NCI-H82 (cell line): Measurements from ENCODE around the gene HMCN2.

Experiments used
- DNase-seq: peaks from one replicate; lab custom pipeline; 2025; lab: John Stamatoyannopoulos, UW

The HMCN2 gene

DNA sequence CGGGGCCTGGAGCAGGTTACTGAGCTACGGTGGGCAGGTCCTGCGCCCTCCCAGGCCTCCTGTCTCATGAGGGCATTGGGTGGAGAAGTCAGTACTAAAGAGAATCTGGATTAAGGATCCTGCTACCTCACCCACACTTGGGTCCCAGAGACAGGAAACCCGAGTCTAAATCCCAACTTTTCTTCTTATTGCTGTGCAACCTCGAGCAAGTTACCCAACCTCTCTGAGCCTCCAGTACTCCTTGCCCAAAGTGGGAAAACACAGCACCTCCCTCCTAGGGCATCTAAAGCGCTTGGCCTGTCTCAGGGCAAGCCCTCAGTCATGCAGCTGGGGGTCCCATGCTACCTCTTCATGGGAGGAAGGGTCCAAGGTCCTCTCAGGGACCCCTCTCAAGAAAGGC lies 207.4 kb downstream of the HMCN2 start:
- DNase-seq = no peak

DNA sequence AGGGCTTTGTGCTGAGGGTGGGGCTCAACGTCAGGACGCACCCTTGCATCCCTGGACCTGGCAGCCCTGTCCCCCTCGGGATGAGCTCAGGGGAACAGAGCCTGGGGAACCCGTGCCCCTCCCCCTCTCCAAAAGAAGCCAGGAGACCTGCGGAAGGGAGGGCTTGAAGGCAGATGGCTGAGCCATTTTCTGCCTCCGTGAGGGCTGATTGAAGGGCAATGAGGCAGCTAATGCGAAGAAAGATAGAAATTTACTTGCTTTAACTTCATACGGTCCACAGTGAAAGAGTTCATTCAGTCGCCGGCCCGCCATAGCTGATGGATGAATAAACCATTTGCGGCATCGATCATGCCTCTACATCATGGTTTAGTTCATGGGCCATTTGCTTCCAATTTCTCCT lies 208.0 kb downstream of the HMCN2 start:
- no peak for DNase-seq

DNA sequence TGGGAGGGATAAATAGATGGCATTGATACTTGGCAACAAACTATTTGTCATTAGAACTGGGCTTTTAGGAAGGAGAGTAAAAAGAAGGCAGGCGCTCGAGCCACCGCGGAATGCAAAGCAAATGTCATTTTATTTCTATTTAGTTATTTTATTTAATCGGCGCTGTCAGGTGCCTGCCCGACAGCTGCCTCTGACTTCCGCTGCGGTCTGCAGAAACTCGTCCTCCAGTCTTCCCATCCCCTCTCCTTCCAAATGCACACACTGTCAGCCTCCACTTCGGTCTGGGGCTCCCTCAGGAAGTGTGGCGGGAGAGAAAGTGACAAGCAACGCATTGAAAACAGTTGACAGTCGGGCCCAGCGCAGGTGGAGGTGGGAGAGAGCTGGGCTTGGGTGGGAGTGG lies 208.5 kb downstream of the HMCN2 start:
- DNase-seq = no peak

DNA sequence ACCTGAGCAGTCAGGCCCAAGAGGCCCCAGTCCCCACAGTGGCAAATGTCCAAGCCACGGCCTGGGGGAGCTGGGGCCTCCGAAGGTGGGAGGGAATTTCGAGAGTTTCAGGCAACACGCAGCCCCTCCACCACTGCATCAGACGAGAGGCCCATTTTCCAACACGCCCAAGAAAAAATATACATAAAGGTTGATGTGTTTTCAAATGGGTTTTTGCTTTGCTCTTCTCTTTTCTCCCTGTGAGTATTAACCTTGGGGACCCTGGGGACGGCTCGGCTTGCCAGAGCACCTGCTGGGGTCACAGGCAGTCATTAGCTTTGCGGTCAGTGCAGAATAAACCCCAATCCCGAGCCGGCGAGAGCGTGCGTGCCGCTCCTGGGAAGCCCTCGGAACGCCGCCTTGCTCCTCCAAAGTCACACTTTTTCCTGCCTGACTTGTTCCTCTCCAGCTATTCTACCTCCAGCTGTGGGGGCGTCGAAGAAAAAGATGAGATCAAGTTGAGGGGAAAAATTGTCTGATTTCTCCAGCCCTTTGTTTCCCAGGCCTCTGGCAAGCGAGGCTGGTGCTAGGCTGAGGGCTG lies 210.7 kb downstream of the HMCN2 start:
- no peak for DNase-seq

DNA sequence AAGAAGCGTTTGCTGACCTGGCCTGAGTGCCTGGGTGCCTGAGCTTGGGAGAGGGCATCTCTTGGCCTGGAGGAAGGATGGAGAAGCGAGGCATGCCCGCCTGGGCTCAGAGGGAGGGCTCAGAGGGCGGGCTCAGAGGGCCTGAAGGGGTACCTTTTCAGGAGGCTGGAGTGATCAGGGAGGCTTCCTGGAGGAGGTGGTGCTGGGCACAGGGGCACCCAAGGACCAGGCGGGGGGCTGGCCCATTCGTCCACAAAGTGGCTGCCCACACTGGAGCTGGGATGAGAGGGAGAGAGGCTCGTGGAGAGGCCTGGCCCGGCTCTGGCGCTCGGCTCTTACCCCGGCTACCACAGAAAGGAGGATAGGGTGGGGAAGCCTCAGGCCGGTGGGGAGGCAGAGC lies 212.0 kb downstream of the HMCN2 start:
- no peak for DNase-seq

DNA sequence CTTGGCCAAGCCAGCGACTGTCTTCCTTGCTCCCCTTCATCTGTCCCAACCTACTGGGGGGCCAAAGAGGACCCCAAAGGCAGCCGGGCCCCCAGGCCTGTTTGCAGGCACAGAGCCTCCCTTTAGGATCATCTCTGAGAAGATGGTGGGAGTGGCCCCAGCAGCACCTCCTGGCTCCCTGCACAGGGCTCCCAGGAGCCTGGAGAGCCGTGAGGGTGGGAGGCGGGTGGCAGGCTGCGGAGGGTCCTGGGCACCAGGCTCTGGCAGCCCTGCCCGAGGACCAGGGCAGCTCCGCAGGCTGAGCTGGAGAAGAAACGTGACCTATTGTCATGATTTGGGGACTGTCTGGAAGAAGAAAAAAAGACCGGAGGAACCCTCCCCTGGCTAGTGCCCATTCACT lies 212.6 kb downstream of the HMCN2 start:
- peak; percentile 90 for DNase-seq

DNA sequence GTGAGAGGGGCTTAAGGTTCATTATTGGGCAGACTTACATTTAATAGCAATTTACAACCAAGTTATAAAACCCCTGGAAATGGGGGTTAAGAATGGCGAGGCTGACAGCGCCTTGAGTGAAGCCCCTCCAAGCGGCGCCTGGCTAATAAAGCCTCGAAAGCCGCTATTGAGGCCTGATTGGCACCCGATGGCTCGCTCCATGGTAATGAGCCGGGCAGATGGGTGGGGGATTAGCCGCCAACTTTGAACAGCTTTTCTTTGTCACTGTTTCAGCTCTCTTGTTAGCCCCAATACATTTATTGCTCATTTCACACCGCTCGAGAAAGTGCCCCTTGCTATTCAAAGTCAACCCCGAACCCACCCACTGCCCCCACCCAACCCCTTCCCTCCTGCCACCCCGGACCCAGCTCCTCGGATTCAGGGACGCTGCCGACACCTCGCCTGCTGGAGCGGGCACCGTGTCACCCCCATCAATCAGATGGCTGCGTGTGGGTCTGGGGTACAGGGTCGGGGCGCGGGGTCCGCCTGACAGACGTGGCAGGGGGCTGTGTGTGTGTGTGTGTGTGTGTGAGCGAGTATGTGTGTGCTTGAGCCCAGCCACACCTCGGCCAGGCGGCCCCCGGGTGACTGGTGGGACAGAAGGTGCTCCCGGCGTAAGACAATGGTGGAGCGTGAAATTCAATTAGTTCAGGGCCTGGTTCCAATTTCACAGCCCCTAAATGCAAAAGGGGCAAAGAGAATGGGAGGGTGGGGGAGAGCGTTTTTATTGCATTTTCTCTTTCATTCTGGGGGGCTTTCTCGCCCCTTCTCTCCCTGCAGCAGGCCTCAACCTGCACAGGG lies 213.4 kb downstream of the HMCN2 start:
- DNase-seq = peak; percentile 97

DNA sequence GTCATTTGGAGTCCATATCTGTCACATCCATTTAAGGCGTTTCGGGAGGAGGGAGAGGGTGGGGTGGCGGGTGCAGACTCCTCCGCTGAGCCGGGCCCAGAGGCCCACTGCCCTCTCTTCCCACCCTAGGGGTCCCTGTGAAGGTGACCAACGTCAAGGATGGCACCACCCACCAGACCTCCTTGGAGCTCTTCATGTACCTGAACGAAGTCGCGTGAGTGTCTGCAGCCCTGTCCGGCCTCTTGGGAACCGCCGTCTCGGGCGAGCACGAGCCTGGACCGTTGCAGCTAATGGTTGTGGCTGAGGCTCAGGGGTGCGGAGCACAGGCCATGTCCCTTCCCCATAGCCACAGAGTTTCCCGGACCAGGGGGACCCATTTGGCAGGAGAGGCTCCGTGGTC lies 214.0 kb downstream of the HMCN2 start:
- DNase-seq = no peak

DNA sequence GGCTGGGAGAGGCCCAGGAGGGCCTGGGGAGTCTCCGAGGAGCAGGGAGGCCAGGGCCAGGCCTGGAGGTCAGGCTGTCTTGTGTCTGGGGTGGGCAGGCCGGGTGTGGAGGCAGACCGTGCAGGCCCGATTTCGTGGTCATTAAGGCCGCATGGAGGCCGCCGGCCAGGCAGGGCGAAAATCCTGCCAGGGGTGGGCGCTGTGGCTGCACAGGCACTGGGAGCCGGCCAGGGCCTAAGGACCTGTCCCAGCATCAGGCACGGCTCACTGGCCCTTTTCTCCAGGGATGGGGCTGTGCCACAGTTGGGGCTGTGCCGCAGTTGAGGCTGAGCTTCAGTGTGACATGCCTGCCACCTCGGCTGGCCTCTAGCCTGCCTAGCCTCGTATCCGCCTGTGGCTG lies 215.1 kb downstream of the HMCN2 start:
- DNase-seq = no peak

DNA sequence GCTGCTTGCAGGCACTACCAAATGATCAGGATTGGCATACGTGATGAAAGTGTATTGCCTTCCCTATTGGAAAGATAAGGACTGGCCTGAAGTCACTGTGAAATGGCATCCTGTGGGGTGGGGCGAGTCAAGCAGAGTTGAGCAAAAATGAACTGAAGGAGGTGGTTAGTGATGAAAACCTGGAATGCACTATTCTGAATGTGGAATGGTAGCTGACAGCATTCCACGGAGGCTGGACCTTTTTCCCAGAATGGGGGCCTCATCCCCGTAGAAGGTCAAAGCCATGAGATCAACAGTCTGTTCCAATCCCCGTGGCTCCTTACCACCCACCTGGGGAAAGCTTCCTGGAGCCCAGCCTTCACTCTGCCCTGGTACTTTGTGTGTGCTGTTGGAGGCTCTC lies 216.9 kb downstream of the HMCN2 start:
- peak; percentile 28 for DNase-seq

DNA sequence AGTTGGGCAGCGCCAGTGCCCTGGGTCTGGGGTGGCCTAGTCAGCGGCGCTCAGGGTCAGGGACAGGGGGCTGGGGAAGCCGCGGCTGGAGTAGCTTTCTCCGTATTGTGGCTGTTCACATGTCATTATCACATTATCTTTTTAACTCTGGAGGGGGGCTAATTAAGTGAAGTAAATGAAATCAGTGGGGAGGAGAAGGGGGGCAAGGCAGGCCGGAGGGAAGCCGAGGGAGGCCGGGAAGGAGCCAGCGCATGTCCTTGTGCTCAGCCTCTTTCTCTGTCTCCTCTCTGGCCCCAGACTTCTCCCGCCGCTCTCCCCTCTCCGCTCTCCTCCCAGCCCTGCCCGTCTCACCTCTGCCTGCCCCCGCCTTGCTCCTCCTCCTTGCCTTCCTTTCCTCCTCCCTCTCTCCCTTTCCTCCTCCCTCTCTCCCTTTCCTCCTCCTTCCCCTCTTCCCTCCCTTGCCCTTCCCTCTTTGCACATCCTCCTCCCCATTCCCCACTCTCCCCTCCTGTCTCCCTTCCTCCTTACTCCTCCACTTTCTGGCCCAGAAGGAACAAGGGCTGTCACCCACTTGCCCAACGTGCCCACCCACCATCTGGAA lies 217.9 kb downstream of the HMCN2 start:
- DNase-seq = peak; percentile 88
